Breast epithelium (tissue), 4 donors: ENCODE results near the gene ZNF3. TPM values are rescaled to one million over a fixed set of nuclear protein-coding genes. Genes with fewer than 3 reads are reported as not detected.

ENCODE experiments used
- DNase-seq, 2 donors: peaks; one replicate each; pipeline ENCODE4 v3.0.0-alpha.2; 2019; ENCODE audit warnings: low spot score in 2 of 2
- H3K27ac ChIP-seq, 2 donors: fragments of 200-600 bp; sonication (generic) in 1 of 2; one replicate each; pipeline ENCODE4 v1.5.1; 2016 to 2019; ENCODE audit warnings: mild to moderate bottlenecking in 1 of 2
- H3K27me3 ChIP-seq, 2 donors: fragments of 200-600 bp; sonication (generic) in 1 of 2; one replicate each; pipeline versions ENCODE4 v1.5.1 to v1.6.0; 2017 to 2019; ENCODE audit warnings: control low read depth in 1 of 2, mild to moderate bottlenecking in 1 of 2
- H3K36me3 ChIP-seq: fragments of 200-600 bp; one replicate; pipeline ENCODE4 v1.5.1; 2019
- H3K4me1 ChIP-seq, 2 donors: fragments of 200-600 bp; sonication (generic); one replicate each; pipeline ENCODE4 v1.5.1; 2016 to 2019; ENCODE audit warnings: control low read depth in 1 of 2
- H3K4me3 ChIP-seq, 3 donors: fragments of 200-600 bp; sonication (generic); 1 replicate in 2 of 3; 2 replicates in 1 of 3; pipeline ENCODE4 v1.5.1; 2016 to 2019; ENCODE audit warnings: mild to moderate bottlenecking in 3 of 3, moderate library complexity in 2 of 3
- H3K9me3 ChIP-seq, 2 donors: fragments of 200-600 bp; sonication (generic) in 1 of 2; one replicate each; pipeline ENCODE4 v1.5.1; 2016 to 2019; ENCODE audit warnings: control low read depth in 1 of 2
- POLR2A ChIP-seq: fragments of 450-650 bp; IDR thresholded peaks from one replicate; pipeline ENCODE4 v1.6.1; 2016; ENCODE audit warnings: antibody characterized with exemption, mild to moderate bottlenecking, moderate library complexity
- POLR2AphosphoS5 ChIP-seq, 3 donors: sonication (generic); formaldehyde crosslinking; IDR thresholded peaks; one replicate each; pipeline ENCODE4 v1.6.1; 2017; ENCODE audit warnings: antibody characterized with exemption in 3 of 3
- intact Hi-C: fragments of 100-400 bp; cut with DNase I; formaldehyde crosslinking; loops from one replicate; pipeline ENCODE4 v1.15.1; 2023; ENCODE audit warnings: low total_unique reads
- total RNA-seq, 3 donors: library from RNA; depleted of rRNA; stranded (reverse); fragments of >200 nt; gene quantifications; one replicate each; pipeline ENCODE4 v1.1.0, GENCODE V29; 2016
- TF ChIP-seq, protein P1 (sequence below), 3 donors: fragments of 450-650 bp; IDR thresholded peaks; one replicate each; pipeline ENCODE4 v1.5.1; 2016 to 2017; ENCODE audit warnings: antibody characterized with exemption in 3 of 3, mild to moderate bottlenecking in 3 of 3, moderate library complexity in 3 of 3

The ZNF3 gene
- total RNA-seq, 3 donors from 2014 or later: 19.4 to 43.6 (median 31.5) TPM

DNA sequence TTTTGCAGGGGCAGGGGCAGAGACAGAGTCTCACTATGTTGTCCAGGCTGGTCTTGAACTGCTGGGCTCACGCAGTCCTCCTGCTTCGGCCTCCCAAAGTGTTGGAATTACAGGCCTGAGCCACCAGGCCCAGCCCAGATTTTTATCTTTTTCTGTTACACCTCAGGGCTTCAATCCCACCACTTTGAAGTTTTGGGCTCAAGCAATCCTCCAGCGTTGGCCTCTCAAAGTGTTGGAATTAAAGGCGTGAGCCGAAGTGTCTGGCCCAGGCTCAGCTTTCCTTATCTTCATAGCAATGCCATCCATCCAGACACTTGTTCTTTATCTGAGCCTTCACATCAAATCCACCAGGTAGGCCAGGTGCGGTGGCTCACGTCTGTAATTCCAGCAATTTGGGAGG lies 33.5 kb upstream of the ZNF3 start:
- Histone ChIP-seq H3K4me1 (peaks cover under 1 to 3% of the 10 kb centered on the region in 2 donors), H3K27me3 (no peaks in the 10 kb centered on the region), H3K4me3 (no peak overlapping the region), H3K27ac (no peak overlapping the region), H3K9me3 (no peaks in the 10 kb centered on the region), H3K36me3 (no peaks in the 10 kb centered on the region)
- no peak for DNase-seq
- TF ChIP-seq, protein P1, sequence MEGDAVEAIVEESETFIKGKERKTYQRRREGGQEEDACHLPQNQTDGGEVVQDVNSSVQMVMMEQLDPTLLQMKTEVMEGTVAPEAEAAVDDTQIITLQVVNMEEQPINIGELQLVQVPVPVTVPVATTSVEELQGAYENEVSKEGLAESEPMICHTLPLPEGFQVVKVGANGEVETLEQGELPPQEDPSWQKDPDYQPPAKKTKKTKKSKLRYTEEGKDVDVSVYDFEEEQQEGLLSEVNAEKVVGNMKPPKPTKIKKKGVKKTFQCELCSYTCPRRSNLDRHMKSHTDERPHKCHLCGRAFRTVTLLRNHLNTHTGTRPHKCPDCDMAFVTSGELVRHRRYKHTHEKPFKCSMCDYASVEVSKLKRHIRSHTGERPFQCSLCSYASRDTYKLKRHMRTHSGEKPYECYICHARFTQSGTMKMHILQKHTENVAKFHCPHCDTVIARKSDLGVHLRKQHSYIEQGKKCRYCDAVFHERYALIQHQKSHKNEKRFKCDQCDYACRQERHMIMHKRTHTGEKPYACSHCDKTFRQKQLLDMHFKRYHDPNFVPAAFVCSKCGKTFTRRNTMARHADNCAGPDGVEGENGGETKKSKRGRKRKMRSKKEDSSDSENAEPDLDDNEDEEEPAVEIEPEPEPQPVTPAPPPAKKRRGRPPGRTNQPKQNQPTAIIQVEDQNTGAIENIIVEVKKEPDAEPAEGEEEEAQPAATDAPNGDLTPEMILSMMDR (IDR thresholded peaks at IDR 0.05): no peak
- TF ChIP-seq POLR2A (no peak), POLR2AphosphoS5 (IDR thresholded peaks at IDR 0.05) (no peak)
- intact Hi-C loops: loop anchor here (5.0 kb wide), 1 partner anchor 847 kb away; no protein-coding TSS in a partner anchor

DNA sequence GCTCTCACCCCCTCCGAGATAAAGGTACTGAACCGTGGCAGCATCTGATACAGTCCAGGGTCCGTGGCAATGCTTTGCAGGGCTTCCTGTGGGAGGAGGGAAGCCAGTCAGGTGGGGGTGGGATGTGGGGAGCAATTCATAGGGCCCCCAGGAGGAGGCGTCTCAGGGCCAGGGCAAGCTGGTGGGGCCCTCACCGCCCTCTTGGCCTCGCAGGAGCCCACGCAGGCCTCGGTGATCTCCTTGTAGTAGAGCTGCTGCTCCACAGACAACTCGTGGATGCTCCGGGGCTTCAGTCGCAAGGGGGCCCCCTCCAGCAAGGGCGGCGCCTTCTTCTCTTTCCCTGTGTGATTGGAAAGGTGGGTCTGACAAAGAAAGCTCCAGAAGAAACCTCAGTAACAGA lies 30.4 kb upstream of the ZNF3 start:
- Histone ChIP-seq H3K36me3 (no peaks in the 10 kb centered on the region), H3K9me3 (no peaks in the 10 kb centered on the region)
- intact Hi-C loops: no loop called here

DNA sequence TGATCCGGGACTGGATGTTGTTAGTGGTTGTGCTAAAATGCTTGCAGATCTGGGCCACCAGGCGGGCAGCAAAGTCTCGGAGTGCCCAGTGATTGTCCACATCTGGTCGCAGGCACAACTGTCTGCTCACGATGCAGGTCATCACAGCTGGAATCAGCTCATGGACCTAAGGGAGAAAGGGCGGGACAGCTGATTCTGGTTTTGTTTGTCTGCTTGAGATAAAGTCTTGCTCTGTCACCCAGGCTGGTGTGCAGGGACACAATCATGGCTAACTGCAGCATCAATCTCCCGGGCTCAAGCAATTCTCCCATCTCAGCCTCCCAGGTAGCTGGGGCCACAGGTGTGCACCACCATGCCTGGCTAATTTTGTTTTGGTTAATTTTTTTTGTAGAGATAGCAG lies 29.6 kb upstream of the ZNF3 start:
- Histone ChIP-seq H3K9me3 (no peaks in the 10 kb centered on the region), H3K27me3 (no peaks in the 10 kb centered on the region), H3K27ac (no peak overlapping the region), H3K4me3 (no peak overlapping the region), H3K4me1 (no peaks in the 10 kb centered on the region), H3K36me3 (no peaks in the 10 kb centered on the region)
- DNase-seq: no peak
- intact Hi-C loops: no loop called here
- TF ChIP-seq, protein P1 (IDR thresholded peaks at IDR 0.05): no peak
- TF ChIP-seq POLR2AphosphoS5 (IDR thresholded peaks at IDR 0.05): no peak
- TF ChIP-seq POLR2A: no peak

More for the DNA sequence above, 30.4 kb upstream of the ZNF3 start:
- no peaks in the 10 kb centered on the region for H3K27me3 ChIP-seq
- DNase-seq: no peak
- no peak overlapping the region for H3K27ac ChIP-seq
- H3K4me1 ChIP-seq: no peaks in the 10 kb centered on the region
- TF ChIP-seq, protein P1 (IDR thresholded peaks at IDR 0.05): no peak
- TF ChIP-seq POLR2AphosphoS5 (IDR thresholded peaks at IDR 0.05): no peak
- TF ChIP-seq POLR2A: no peak
- H3K4me3 ChIP-seq: no peak overlapping the region

DNA sequence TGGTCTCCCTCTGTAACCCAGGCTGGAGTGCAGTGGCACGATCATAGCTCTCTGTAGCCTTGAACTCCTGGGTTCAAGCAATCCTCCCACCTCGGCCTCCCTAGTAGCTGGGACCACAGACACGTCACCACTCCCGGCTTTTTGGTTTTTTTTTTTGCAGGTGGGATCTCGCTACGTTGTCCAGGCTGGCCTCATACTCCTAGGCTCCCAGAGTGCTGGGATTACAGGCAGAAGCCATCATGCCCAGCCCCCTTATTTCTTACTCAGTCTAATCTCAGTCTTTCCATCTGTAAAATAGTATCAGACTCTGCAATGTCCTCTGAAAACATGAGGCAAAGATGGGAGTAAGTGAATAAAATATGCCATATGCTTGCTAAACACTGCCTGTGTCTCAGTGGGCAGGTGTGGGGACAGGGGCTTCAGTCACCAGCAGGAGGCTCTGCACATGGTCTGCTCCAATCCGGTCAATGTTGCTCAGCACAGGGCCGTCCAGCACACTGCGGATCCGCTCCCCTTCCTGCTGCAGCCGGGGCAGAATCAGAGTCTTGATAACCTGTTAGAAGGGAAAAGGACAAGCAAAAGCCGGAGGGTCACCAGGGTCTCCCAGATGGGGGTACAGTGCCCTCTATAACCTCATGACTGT lies 28.1 kb upstream of the ZNF3 start:
- intact Hi-C loops: no loop called here
- Histone ChIP-seq H3K27ac (no peak overlapping the region), H3K27me3 (no peaks in the 10 kb centered on the region), H3K36me3 (no peaks in the 10 kb centered on the region), H3K9me3 (no peaks in the 10 kb centered on the region), H3K4me3 (no peak overlapping the region), H3K4me1 (no peaks in the 10 kb centered on the region)
- no peak for TF ChIP-seq POLR2AphosphoS5 (IDR thresholded peaks at IDR 0.05)
- TF ChIP-seq, protein P1 (IDR thresholded peaks at IDR 0.05): no peak
- TF ChIP-seq POLR2A: no peak
- no peak for DNase-seq

DNA sequence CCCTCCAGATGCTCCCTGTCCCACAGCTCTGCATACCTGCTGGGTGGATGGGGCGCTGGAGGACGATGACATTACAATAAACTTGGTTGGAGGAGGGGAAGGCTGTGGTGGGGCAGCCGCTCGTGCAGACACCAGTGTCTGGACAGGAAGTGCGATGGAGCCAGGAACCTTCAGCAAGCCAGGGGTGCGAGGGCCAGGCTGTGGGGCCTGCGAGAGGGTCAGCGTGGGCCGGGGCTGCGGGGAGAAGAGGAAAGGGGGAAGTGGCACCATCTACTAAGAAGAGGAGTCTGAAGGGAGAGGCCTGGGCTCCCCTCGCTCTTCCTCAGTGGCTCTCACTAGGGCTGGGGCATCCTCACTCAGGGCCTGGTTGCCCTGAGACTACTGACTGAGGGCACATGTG lies 26.4 kb upstream of the ZNF3 start:
- intact Hi-C loops: no loop called here
- Histone ChIP-seq H3K4me3 (no peak overlapping the region), H3K36me3 (no peaks in the 10 kb centered on the region), H3K27ac (no peak overlapping the region), H3K4me1 (no peaks in the 10 kb centered on the region), H3K9me3 (no peaks in the 10 kb centered on the region), H3K27me3 (no peaks in the 10 kb centered on the region)
- DNase-seq: no peak
- TF ChIP-seq, protein P1 (IDR thresholded peaks at IDR 0.05): no peak
- TF ChIP-seq POLR2AphosphoS5 (IDR thresholded peaks at IDR 0.05) (no peak), POLR2A (no peak)
